Measurements from ENCODE around the gene TFF2. TPM values are rescaled to one million over a fixed set of nuclear protein-coding genes. Genes with fewer than 3 reads are reported as not detected.

Gene TFF2
- total RNA-seq, 1 donor from 2014 or later: not detected

- no peak overlapping the region for H3K4me3 ChIP-seq
- DNase-seq (ENCODE audit: extremely low spot score in 2 of 2): peak in 1 of 2 donors; percentile 55
- intact Hi-C loops (cut with DNase I): no loop called here
- H3K9me3 ChIP-seq: no peaks in the 10 kb centered on the region
- H3K36me3 ChIP-seq: no peaks in the 10 kb centered on the region
- no peak overlapping the region for H3K27ac ChIP-seq
- TF ChIP-seq POLR2AphosphoS5 (IDR thresholded peaks at IDR 0.05; ENCODE audit: insufficient read depth in 1 of 2, low read depth in 1 of 2) (no peak), POLR2A (IDR thresholded peaks at IDR 0.05) (no peak)
- TF ChIP-seq, protein P1, sequence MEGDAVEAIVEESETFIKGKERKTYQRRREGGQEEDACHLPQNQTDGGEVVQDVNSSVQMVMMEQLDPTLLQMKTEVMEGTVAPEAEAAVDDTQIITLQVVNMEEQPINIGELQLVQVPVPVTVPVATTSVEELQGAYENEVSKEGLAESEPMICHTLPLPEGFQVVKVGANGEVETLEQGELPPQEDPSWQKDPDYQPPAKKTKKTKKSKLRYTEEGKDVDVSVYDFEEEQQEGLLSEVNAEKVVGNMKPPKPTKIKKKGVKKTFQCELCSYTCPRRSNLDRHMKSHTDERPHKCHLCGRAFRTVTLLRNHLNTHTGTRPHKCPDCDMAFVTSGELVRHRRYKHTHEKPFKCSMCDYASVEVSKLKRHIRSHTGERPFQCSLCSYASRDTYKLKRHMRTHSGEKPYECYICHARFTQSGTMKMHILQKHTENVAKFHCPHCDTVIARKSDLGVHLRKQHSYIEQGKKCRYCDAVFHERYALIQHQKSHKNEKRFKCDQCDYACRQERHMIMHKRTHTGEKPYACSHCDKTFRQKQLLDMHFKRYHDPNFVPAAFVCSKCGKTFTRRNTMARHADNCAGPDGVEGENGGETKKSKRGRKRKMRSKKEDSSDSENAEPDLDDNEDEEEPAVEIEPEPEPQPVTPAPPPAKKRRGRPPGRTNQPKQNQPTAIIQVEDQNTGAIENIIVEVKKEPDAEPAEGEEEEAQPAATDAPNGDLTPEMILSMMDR (IDR thresholded peaks at IDR 0.05): no peak
- peaks cover 9% of the 10 kb centered on the region for H3K4me1 ChIP-seq
- H3K27me3 ChIP-seq: no peaks in the 10 kb centered on the region
These were observed 8.8 kb downstream of the TFF2 start for GRCh38 chr21:42341776-42342542.

GRCh38 chr21:42340187-42341050, 10.4 kb downstream of the TFF2 start:
- intact Hi-C loops (cut with DNase I): no loop called here
- TF ChIP-seq, protein P1 (IDR thresholded peaks at IDR 0.05): no peak
- TF ChIP-seq POLR2A (IDR thresholded peaks at IDR 0.05): no peak
- no peak for TF ChIP-seq POLR2AphosphoS5 (IDR thresholded peaks at IDR 0.05; ENCODE audit: insufficient read depth in 1 of 2, low read depth in 1 of 2)
- Histone ChIP-seq H3K36me3 (no peaks in the 10 kb centered on the region), H3K27ac (no peak overlapping the region), H3K4me1 (peaks cover 9% of the 10 kb centered on the region), H3K9me3 (no peaks in the 10 kb centered on the region), H3K27me3 (no peaks in the 10 kb centered on the region), H3K4me3 (no peak overlapping the region)
- no peak for DNase-seq (ENCODE audit: extremely low spot score in 2 of 2)

DNA sequence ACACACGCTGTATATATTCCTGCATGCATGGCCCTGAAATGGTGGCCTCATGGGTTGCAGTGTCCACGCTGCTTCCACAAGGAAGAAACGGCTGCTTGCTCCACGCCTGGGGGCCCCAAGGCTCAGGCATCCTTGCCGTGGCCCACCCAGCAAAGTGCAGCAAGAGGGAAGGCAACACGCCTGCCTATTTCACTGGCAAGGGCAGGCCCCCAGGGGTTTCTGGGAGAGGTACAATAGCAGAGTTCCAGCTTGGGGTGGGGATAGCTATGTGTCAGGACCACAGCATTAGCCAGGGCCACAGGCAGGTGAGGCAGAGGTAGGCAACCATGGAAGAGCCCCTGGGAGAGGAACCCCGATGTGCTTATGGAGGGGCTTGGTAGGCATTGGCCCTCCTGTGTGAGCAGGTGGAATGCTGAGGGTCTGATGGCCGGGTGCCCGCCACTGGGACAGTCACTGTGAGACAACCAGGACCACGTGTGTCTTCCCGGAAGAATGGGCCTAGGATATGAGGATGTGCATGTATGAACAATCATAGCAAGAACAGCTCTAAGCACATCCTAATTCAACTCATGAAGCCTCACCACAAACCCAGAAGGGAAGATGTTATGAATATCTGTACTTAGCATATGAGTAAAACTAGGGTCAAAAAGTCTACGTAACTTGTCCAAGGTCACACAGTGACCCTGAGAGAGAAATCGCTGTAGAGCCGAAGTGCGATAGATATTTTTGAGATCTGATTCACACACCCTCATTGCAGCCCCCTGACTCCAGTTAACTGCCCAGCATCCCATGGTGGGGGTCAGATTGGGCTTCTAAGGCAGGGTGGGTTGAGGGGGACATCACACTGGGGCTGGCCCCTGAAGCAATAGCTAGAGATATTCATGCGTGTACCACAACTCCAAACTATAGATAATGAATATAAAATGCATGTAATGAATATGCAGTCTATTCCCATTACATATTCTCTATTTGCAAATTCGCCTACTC, 11.8 kb downstream of the TFF2 start:
- intact Hi-C loops (cut with DNase I): no loop called here
- TF ChIP-seq POLR2AphosphoS5 (IDR thresholded peaks at IDR 0.05; ENCODE audit: insufficient read depth in 1 of 2, low read depth in 1 of 2) (no peak), POLR2A (IDR thresholded peaks at IDR 0.05) (no peak)
- TF ChIP-seq, protein P1 (IDR thresholded peaks at IDR 0.05): no peak
- no peaks in the 10 kb centered on the region for H3K9me3 ChIP-seq
- no peaks in the 10 kb centered on the region for H3K27me3 ChIP-seq
- peak in 1 of 2 donors; percentile 81 for DNase-seq (ENCODE audit: extremely low spot score in 2 of 2)
- no peak overlapping the region for H3K27ac ChIP-seq
- no peak overlapping the region for H3K4me3 ChIP-seq
- H3K4me1 ChIP-seq: peaks cover 9% of the 10 kb centered on the region
- no peaks in the 10 kb centered on the region for H3K36me3 ChIP-seq

GRCh38 chr21:42337830-42338728, 12.7 kb downstream of the TFF2 start:
- intact Hi-C loops (cut with DNase I): no loop called here

More at GRCh38 chr21:42337830-42338728, 12.7 kb downstream of the TFF2 start:
- H3K4me3 ChIP-seq: no peak overlapping the region
- peak in 1 of 2 donors; percentile 67 for DNase-seq (ENCODE audit: extremely low spot score in 2 of 2)
- H3K27me3 ChIP-seq: no peaks in the 10 kb centered on the region
- H3K27ac ChIP-seq: no peak overlapping the region
- no peaks in the 10 kb centered on the region for H3K36me3 ChIP-seq
- peaks cover 9% of the 10 kb centered on the region for H3K4me1 ChIP-seq
- H3K9me3 ChIP-seq: no peaks in the 10 kb centered on the region
- TF ChIP-seq, protein P1 (IDR thresholded peaks at IDR 0.05): peak in 2 of 3 experiments; percentile 45 to 51
- TF ChIP-seq POLR2A (IDR thresholded peaks at IDR 0.05): no peak
- peak in 1 of 2 donors; percentile 49 for TF ChIP-seq POLR2AphosphoS5 (IDR thresholded peaks at IDR 0.05; ENCODE audit: insufficient read depth in 1 of 2, low read depth in 1 of 2)

All from vagina (tissue), 2 donors.